ENCODE results near the gene PALLD. TPM values are rescaled to one million over a fixed set of nuclear protein-coding genes. Genes with fewer than 3 reads are reported as not detected.

PALLD gene
- total RNA-seq, 4 donors from 2014 or later, result 71.8 to 106 (median 83.3) TPM

DNA sequence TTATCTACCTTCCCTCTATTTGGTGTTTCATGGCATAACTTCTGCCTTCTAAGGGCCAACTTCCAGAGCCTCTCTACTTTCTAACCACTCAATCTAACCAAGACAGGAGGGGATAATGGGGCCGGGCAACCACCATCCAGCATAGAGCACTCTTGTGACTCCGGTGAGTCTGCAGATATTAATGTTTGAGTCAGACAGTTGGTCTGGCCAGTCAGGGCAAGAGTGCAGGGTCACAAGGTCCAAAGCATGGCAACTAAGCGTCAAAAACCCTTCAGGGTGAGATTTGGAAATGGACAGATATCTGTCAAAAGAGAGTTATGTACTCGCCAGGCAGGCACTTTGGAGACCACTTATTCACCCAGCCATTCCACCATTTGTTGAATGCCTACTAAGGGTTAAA, 105.0 kb downstream of the PALLD start:
- DNase-seq (ENCODE audit: low spot score in 2 of 2), result no peak
- H3K4me1 ChIP-seq, result peaks cover 38% of the 10 kb centered on the region
- no peaks in the 10 kb centered on the region for H3K36me3 ChIP-seq
- 91% methylated on average over 4 of the region's 4 CpGs for WGBS
- no peaks in the 10 kb centered on the region for H3K9me3 ChIP-seq
- TF ChIP-seq POLR2A (IDR thresholded peaks at IDR 0.05) (no peak), CTCF (IDR thresholded peaks at IDR 0.05) (no peak), POLR2AphosphoS5 (IDR thresholded peaks at IDR 0.05) (no peak), EP300 (IDR thresholded peaks at IDR 0.05) (no peak)
- H3K4me3 ChIP-seq, result no peak overlapping the region
- H3K27ac ChIP-seq, result no peak overlapping the region
- H3K27me3 ChIP-seq, result no peaks in the 10 kb centered on the region

DNA sequence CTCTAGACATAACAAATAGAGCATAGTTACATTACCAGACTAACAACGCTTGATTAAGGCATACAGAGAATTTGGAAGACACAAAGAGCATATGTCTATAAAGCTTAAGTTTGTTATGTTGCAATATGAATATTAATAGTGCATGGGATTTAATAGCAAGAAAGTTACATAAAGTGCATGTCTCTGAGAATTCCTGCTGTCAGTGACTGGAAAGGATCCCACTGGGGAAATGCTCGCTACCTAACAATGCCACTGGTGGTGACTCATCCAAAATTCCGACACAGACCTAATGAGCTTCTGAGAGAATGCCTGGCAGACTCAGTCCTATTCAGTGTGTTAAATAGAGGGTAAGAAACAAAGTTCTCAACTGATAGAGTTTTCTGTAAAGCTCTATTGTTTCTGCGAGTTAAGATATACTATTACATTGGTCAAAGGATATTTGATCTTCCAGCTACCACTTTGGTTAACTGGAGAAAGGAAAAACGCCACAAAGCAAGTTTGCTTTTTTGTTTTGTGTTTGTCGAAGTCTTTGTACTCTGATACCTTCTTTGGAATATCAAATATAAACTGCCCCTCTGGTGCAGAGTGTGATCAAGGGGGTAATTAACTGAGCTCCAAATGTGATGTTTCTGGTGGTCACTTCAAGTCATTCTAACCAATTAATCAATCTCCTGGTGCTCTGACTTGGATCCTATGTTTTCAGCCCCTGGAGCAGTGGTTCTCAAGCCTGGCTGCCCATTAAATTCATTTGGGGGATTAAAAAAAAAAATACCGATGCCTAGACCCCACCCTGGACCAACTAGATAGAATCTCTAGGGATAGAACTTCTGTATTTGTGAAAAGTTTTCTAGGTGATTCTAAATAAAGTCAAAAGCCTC, 107.9 kb downstream of the PALLD start:
- H3K36me3 ChIP-seq, result no peaks in the 10 kb centered on the region
- no peaks in the 10 kb centered on the region for H3K27me3 ChIP-seq
- H3K4me3 ChIP-seq, result no peak overlapping the region
- DNase-seq (ENCODE audit: low spot score in 2 of 2), result no peak
- H3K4me1 ChIP-seq, result peaks cover 35% of the 10 kb centered on the region
- H3K27ac ChIP-seq, result peak overlapping the region; percentile 32
- TF ChIP-seq EP300 (IDR thresholded peaks at IDR 0.05) (no peak), CTCF (IDR thresholded peaks at IDR 0.05) (no peak), POLR2AphosphoS5 (IDR thresholded peaks at IDR 0.05) (no peak), POLR2A (IDR thresholded peaks at IDR 0.05) (no peak)
- WGBS, result 45% methylated on average over 7 of the region's 7 CpGs
- no peaks in the 10 kb centered on the region for H3K9me3 ChIP-seq

- no peak overlapping the region for H3K4me3 ChIP-seq
- peaks cover 33% of the 10 kb centered on the region for H3K4me1 ChIP-seq
- no peaks in the 10 kb centered on the region for H3K36me3 ChIP-seq
- WGBS, result 72% methylated on average over 3 of the region's 3 CpGs
- no peak for TF ChIP-seq EP300 (IDR thresholded peaks at IDR 0.05)
- TF ChIP-seq POLR2A (IDR thresholded peaks at IDR 0.05), result no peak
- TF ChIP-seq POLR2AphosphoS5 (IDR thresholded peaks at IDR 0.05), result no peak
- TF ChIP-seq CTCF (IDR thresholded peaks at IDR 0.05), result no peak
- no peak for DNase-seq (ENCODE audit: low spot score in 2 of 2)
- H3K27ac ChIP-seq, result peak overlapping the region; percentile 1
- H3K9me3 ChIP-seq, result no peaks in the 10 kb centered on the region
- H3K27me3 ChIP-seq, result no peaks in the 10 kb centered on the region
These were observed 108.6 kb downstream of the PALLD start for GRCh38 chr4:168605411-168605810.

- H3K9me3 ChIP-seq, result no peaks in the 10 kb centered on the region
- DNase-seq (ENCODE audit: low spot score in 2 of 2), result no peak
- no peaks in the 10 kb centered on the region for H3K27me3 ChIP-seq
- H3K4me1 ChIP-seq, result peaks cover 21% of the 10 kb centered on the region
- 94% methylated on average over 5 of the region's 5 CpGs for WGBS
- TF ChIP-seq EP300 (IDR thresholded peaks at IDR 0.05) (no peak), CTCF (IDR thresholded peaks at IDR 0.05) (no peak), POLR2AphosphoS5 (IDR thresholded peaks at IDR 0.05) (no peak), POLR2A (IDR thresholded peaks at IDR 0.05) (no peak)
- no peaks in the 10 kb centered on the region for H3K36me3 ChIP-seq
- no peak overlapping the region for H3K4me3 ChIP-seq
- H3K27ac ChIP-seq, result no peak overlapping the region
These were observed 110.4 kb downstream of the PALLD start for GRCh38 chr4:168607215-168607614.

GRCh38 chr4:168608771-168609170, 111.9 kb downstream of the PALLD start:
- 82% methylated on average over 4 of the region's 4 CpGs for WGBS
- no peak overlapping the region for H3K4me3 ChIP-seq
- no peak overlapping the region for H3K27ac ChIP-seq
- H3K36me3 ChIP-seq, result no peaks in the 10 kb centered on the region
- DNase-seq (ENCODE audit: low spot score in 2 of 2), result no peak
- no peaks in the 10 kb centered on the region for H3K27me3 ChIP-seq
- H3K4me1 ChIP-seq, result peaks cover 15% of the 10 kb centered on the region
- no peak for TF ChIP-seq CTCF (IDR thresholded peaks at IDR 0.05)
- no peaks in the 10 kb centered on the region for H3K9me3 ChIP-seq

All from suprapubic skin (tissue), 4 donors.